Measurements from ENCODE around the gene DPP8.

Gene DPP8

GRCh38 chr15:65535192-65535591 lies 17.7 kb upstream of the DPP8 start:
- no peaks in the 10 kb centered on the region for H3K9me2 ChIP-seq (ENCODE audit: low read depth, low read length)
- H3K79me2 ChIP-seq (ENCODE audit: insufficient read depth, low read length) = peaks cover 89% of the 10 kb centered on the region
- no peaks in the 10 kb centered on the region for H4K20me1 ChIP-seq (ENCODE audit: insufficient read depth, low read length)
- H3K27me3 ChIP-seq (ENCODE audit: insufficient read depth, low read length) = no peaks in the 10 kb centered on the region
- H3K9ac ChIP-seq (ENCODE audit: low read length) = no peak overlapping the region
- no peak overlapping the region for H2AFZ ChIP-seq (ENCODE audit: low read length)
- peaks cover 26% of the 10 kb centered on the region for H3K4me1 ChIP-seq (ENCODE audit: insufficient read depth, low read length, severe bottlenecking)
- peaks cover 3% of the 10 kb centered on the region; the same call in 1 of the 2 replicates for H3K36me3 ChIP-seq (ENCODE audit: insufficient read depth, low read length)
- H3K9me3 ChIP-seq (ENCODE audit: low read length) = no peaks in the 10 kb centered on the region
- no peak overlapping the region for H3K27ac ChIP-seq (ENCODE audit: low read depth, low read length, poor library complexity, severe bottlenecking)
- no peaks in the 10 kb centered on the region for H3F3A ChIP-seq (ENCODE audit: insufficient read depth, low read length)
- H3K4me2 ChIP-seq (ENCODE audit: low read length) = no peak overlapping the region
- TF ChIP-seq EZH2 (IDR thresholded peaks at IDR 0.05; ENCODE audit: borderline replicate concordance, low read length) = no peak
- TF ChIP-seq CTCF (IDR thresholded peaks at IDR 0.05; ENCODE audit: low read length) = no peak
- no peak overlapping the region for H3K4me3 ChIP-seq (ENCODE audit: low read depth, low read length, poor library complexity, severe bottlenecking)

GRCh38 chr15:65533057-65533756 lies 15.7 kb upstream of the DPP8 start:
- Histone ChIP-seq H3K4me3 (ENCODE audit: low read depth, low read length, poor library complexity, severe bottlenecking) (peak overlapping the region; percentile 86), H4K20me1 (ENCODE audit: insufficient read depth, low read length) (no peaks in the 10 kb centered on the region), H3F3A (ENCODE audit: insufficient read depth, low read length) (no peaks in the 10 kb centered on the region), H3K27ac (ENCODE audit: low read depth, low read length, poor library complexity, severe bottlenecking) (peak overlapping the region; percentile 46), H3K27me3 (ENCODE audit: insufficient read depth, low read length) (no peaks in the 10 kb centered on the region), H3K4me2 (ENCODE audit: low read length) (peak overlapping the region; percentile 95), H3K9me2 (ENCODE audit: low read depth, low read length) (no peaks in the 10 kb centered on the region), H3K36me3 (ENCODE audit: insufficient read depth, low read length) (peaks cover 3% of the 10 kb centered on the region; the same call in 1 of the 2 replicates), H3K4me1 (ENCODE audit: insufficient read depth, low read length, severe bottlenecking) (peaks cover 33% of the 10 kb centered on the region), H3K9ac (ENCODE audit: low read length) (peak overlapping the region; percentile 15; the same call in 1 of the 2 replicates), H3K79me2 (ENCODE audit: insufficient read depth, low read length) (peaks cover 74% of the 10 kb centered on the region), H2AFZ (ENCODE audit: low read length) (no peak overlapping the region), H3K9me3 (ENCODE audit: low read length) (no peaks in the 10 kb centered on the region)
- TF ChIP-seq CTCF (IDR thresholded peaks at IDR 0.05; ENCODE audit: low read length) (no peak), EZH2 (IDR thresholded peaks at IDR 0.05; ENCODE audit: borderline replicate concordance, low read length) (no peak)

GRCh38 chr15:65532738-65533051 lies 15.2 kb upstream of the DPP8 start:
- H3K9me2 ChIP-seq (ENCODE audit: low read depth, low read length) = no peaks in the 10 kb centered on the region
- H3K9ac ChIP-seq (ENCODE audit: low read length) = peak overlapping the region; percentile 15; the same call in 1 of the 2 replicates
- H2AFZ ChIP-seq (ENCODE audit: low read length) = no peak overlapping the region
- H3F3A ChIP-seq (ENCODE audit: insufficient read depth, low read length) = no peaks in the 10 kb centered on the region
- H3K4me2 ChIP-seq (ENCODE audit: low read length) = peak overlapping the region; percentile 95
- TF ChIP-seq CTCF (IDR thresholded peaks at IDR 0.05; ENCODE audit: low read length) (no peak), EZH2 (IDR thresholded peaks at IDR 0.05; ENCODE audit: borderline replicate concordance, low read length) (no peak)
- no peaks in the 10 kb centered on the region for H4K20me1 ChIP-seq (ENCODE audit: insufficient read depth, low read length)
- H3K27ac ChIP-seq (ENCODE audit: low read depth, low read length, poor library complexity, severe bottlenecking) = peak overlapping the region; percentile 46
- no peaks in the 10 kb centered on the region for H3K27me3 ChIP-seq (ENCODE audit: insufficient read depth, low read length)
- H3K9me3 ChIP-seq (ENCODE audit: low read length) = no peaks in the 10 kb centered on the region
- H3K36me3 ChIP-seq (ENCODE audit: insufficient read depth, low read length) = peaks cover 3% of the 10 kb centered on the region; the same call in 1 of the 2 replicates
- peaks cover 71% of the 10 kb centered on the region for H3K79me2 ChIP-seq (ENCODE audit: insufficient read depth, low read length)
- H3K4me1 ChIP-seq (ENCODE audit: insufficient read depth, low read length, severe bottlenecking) = peaks cover 33% of the 10 kb centered on the region
- H3K4me3 ChIP-seq (ENCODE audit: low read depth, low read length, poor library complexity, severe bottlenecking) = peak overlapping the region; percentile 86

Data from OCI-LY1 (cell line).